Measurements from ENCODE around the gene FTSJ1.
"Not testable (repeated sequence)": the region's sequence is repeated elsewhere in the genome, so short reads cannot be mapped to it uniquely, and the experiment has no call there.

The FTSJ1 gene, protein sequence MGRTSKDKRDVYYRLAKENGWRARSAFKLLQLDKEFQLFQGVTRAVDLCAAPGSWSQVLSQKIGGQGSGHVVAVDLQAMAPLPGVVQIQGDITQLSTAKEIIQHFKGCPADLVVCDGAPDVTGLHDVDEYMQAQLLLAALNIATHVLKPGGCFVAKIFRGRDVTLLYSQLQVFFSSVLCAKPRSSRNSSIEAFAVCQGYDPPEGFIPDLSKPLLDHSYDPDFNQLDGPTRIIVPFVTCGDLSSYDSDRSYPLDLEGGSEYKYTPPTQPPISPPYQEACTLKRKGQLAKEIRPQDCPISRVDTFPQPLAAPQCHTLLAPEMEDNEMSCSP

DNA sequence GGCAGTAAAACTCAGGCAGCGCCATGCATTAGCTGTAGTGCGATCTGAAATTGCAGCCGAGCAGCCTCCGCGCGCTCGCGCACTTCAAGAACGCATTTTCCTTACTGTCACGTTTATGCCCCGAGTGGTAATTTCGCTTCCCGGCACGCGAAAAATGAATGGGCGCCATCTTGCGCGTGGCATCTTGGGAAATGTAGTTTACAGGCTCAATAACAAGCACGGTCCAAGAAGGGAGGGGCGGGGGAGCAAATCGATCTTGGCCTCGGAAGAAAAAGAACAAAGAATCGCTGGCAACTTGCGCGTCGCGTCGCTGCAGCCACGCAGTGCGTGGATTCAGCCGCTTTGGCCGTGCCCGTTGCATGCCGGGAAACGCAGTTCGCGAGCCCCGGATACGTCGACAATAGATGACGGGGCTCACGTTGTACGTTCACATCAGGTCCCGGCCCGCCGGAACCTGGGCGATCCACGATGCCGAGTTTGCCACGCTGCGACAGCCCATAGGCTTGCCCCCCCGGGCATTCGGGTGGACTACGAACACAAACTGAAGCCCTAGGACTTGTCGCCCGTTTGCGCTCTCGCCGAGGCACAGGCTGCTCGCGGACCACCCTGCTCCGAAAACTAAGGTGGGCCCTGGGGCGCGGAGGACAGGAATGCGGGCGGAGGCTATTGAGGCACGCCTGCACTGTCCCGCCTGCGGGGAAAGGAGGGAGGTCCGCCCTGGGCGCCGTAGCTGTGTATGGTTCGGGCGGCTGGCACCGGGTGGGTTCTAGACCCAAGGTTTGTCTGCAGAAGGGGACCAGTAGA is at the start of gene FTSJ1:
TSS of gene FTSJ1 (plus strand) at position 426 of the 804 bp plus-strand sequence. CDS start 1,849 bp downstream, outside the sequence.
- DNase-seq: peak; percentile 95

DNA sequence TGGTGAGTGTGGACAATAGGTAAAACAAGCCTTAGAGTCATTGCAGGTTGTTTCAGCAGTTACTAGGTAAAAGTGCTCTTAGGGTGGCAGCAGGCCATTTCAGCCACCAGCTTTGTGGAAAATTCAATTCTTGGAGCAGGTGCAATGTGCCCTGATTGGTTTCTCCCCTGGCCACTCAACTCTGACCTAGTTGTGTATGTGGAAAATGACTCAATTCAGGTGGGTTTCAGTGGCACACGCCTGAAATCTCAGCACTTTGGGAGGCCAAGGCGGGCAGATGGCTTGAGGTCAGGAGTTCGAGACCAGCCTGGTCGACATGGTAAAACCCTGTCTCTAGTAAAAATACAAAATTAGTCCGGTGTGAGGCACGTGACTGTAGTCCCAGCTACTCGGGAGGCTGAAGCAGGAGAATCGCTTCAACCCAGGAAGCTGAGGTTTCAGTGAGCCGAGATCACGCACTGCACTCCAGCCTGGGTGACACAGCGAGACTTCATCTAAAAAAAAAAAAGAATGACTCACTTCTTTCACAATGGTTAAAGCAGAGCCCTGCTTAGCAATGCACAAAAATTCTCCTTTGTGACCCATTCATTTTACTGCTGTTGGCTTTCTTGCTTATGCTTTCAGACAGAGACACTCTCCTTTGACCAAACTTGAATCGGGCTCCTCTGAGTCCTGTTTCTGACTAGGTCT is 48.8 kb upstream of the FTSJ1 start:
- DNase-seq: not testable (repeated sequence)

DNA sequence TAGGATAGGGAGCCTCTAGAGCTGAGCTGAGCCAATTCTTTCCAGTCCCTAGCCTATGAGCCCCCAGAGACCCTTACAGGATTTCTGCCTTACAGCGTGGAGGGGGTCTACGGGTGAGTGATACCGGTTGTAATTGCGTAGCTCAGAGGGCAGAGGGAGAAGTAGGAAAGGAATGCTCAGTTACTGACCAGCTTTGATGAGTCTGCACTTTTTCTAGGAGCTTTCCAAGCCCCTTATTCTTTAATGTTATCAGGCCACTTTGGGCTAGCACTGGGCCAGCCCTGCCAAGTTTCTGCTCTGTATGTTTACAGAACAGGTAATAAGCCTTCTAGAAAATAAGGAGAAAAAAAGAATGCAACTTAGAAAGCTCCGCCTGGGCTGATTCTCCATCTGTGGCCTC is 46.4 kb upstream of the FTSJ1 start:
- not testable (repeated sequence) for DNase-seq

DNA sequence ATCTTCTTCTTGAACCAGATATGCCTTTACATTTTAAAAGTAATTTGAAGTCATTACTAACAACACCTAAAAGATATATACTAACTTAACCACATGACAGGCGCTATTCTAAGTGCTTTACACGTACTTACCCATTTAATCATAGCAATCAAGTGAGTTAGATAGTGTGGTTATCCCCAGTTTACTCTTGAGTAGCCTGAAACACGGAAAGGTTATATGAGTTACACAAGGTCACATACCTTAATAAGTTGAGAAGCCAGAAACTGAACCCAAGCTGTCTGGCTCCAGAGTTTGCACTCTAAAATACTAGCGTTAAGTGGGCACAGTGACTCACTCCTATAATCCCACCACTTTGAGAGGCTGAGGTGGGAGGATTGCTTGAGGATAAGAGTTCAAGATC is 45.8 kb upstream of the FTSJ1 start:
- DNase-seq: not testable (repeated sequence)

DNA sequence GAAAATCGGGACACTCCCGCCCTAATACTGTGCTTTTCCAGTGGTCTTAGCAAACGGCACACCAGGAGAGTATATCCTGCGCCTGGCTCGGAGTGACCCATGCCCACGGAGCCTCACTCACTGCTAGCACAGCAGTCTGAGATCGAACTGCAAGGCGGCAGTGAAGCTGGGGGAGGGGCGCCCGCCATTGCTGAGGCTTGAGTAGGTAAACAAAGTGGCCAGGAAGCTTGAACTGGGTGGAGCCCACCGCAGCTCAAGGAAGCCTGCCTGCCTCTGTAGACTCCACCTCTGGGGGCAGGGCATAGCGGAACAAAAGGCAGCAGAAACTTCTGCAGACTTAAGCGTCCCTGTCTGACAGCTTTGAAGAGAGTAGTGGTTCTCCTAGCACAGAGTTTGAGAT is 42.3 kb upstream of the FTSJ1 start:
- DNase-seq: peak; percentile 7

DNA sequence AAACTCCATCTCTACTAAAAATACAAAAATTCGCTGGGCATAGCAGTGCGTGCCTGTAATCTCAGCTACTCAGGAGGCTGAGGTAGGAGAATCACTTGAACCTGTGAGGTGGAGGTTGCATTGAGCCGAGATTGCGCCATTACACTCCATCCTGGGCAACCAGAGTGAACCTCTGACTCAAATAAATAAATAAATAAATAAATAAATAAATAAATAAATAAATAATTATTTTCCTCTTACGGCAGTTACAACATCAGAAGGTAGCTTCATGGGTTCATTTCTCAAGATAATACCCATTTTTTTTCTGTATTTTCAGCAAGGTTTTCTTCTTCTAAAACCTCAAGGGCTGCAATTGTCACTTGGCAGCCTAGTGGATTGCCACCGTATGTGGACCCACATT is 28.8 kb upstream of the FTSJ1 start:
- not testable (repeated sequence) for DNase-seq

DNA sequence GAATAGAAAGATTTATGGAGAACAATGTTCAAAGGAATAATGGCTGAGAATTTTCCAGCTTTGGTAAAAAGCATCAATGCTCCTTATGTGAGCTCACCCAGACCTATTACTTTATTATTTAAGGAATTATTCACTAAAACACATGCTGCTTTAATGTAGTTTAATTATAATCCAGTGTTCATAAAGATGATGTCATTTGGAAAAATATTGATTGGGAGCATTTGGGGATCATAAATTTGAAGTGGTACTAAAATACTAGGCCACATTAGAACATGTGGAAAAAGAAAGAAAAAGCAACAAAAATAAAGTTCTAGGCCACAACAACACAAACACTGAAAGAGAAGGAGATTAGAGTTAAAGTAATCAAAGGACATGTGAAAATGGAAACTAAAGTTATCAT is 25.9 kb upstream of the FTSJ1 start:
- DNase-seq: no peak

DNA sequence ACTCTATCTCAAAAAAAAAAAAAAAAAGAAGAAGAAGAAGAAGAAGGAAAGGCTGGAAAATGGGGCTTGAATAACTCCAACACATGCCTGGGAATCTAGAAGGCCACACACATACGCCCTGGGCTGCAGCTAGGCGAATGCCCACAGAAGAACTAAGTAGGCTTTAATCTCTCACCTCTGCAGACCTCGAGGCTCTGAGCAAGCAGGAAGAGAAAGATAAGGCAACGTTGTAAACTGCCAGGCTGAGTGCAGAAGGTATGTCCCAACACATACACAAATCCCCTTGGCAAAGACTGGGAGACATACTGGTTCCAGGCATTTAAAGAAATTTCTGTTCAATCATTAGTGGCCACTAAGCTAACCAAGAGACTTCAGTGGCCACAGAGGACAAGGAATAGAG is 24.3 kb upstream of the FTSJ1 start:
- DNase-seq: no peak

DNA sequence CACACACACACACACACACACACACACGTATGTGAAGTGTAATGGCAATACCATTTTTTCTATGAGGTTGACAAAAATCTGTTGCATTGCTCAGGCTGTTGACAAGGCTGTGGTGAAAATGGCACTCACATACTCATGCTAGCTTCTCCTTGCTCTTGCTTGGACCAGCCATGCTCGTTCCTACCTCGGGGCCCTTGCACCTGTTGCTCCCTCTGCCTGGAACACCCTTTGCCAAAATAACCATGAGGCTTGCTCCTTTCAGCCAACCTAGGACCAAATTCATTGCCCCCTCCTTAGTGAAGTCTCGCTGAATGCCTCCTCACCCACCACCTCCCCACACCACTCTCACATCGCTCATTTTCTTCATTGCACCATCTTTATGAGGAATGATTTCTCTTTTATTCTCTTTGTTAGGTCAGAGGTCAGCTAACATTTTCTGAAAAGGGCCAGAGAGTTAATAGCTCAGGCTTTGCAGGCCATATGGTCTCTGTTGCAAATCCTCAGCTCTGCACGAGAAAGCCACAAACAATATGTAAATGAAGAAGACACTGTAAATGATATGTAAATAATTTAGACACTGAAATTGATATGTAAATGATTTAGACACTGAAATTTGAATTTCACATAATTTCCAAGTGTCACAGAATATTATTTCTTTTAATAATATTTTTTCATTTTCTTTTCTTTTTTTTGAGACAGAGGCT is 19.2 kb upstream of the FTSJ1 start:
- DNase-seq: no peak

DNA sequence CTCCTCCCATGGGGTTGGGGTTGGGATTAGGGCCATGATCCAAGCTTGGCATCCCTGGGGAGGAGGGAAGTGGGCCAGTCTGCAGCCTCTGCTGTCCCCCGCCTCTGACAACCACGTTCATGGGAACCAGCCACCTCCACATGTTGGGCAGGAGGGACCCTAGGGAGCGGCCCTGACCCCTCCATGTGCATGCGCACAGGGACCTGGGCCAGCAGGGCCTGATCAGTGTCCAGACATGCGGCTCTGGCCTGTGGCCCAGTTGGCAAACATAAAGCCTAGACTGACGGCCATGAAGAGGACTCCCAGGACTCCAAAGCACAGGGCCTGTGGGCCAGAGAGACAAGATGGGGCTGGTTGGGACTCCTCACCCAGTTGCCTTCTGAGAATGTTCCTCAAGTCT is 17.3 kb upstream of the FTSJ1 start:
- no peak for DNase-seq

DNA sequence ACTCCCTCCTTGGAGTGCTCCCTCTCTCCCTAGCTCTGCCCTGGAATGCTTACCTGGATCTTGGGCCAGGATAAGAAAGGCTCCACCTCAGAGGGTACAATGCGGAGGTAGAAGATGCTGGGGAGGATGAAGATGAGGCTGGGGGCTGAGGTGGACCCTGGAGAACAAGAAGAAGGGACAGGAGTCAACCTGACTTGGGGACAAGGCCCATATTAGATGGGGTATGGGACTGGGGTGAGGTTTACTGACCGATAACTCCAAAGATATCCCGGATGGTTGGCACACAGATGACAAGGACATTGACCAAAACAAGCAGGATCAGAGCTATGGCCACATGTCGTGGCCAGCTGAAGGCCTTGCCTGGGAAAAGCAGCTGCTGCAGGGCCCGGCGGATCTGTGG is 16.5 kb upstream of the FTSJ1 start:
- DNase-seq: no peak

DNA sequence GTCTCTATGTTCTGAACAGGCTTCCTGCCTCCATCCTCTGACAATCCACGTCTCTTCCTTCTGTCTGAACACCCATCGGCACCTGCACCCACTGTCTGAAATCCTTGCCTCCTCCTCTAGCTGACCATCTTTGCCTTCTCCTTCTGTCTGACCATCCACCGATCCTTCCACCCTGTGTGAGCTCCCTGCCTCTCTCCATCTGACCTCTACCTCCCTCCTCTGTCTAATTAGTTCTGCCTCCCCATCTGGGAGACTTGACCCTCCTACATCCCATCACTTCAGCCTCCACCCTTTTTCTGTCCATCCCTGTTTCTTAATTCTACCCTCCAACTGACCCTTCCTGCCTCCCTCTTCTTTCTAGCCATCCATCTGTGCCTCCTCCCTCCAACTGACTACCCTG is 16.0 kb upstream of the FTSJ1 start:
- no peak for DNase-seq

DNA sequence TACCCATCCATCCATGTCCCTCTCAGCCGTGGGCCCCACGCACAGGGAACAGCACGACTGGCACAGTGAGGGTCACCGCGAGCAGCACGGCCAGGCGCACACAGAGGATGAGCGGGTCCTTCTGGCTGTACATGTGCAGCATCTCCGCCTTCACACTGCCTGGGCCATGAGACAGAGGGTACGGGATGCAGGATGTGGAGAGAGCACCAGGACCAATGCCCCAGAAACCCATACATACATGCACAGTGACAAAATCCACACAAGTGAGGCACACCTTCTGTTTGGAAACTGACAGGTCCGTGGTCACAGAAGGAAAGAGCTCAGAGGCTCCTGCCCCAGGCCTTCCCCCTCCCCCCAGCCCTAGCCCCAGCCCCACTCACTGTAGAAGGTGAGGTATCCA is 15.4 kb upstream of the FTSJ1 start:
- DNase-seq: no peak

DNA sequence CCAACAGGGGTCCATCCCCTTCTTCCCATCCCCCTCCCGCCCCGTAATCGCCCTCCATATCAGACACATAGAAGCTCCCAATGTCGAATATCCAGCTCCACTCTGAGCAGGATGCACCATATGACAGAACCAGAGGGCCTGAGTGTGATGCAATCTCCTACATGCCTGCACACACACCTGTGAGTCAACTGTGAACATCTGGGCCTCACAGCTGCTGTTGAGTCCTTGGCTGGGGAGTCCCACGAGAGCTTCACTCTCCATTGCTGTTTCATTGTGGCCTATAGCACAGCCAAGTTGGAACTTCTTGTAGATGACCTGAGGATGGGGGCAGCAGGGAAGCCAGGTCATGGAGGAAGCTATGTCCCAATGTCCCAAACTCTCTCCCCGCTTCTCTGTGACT is 14.2 kb upstream of the FTSJ1 start:
- no peak for DNase-seq

DNA sequence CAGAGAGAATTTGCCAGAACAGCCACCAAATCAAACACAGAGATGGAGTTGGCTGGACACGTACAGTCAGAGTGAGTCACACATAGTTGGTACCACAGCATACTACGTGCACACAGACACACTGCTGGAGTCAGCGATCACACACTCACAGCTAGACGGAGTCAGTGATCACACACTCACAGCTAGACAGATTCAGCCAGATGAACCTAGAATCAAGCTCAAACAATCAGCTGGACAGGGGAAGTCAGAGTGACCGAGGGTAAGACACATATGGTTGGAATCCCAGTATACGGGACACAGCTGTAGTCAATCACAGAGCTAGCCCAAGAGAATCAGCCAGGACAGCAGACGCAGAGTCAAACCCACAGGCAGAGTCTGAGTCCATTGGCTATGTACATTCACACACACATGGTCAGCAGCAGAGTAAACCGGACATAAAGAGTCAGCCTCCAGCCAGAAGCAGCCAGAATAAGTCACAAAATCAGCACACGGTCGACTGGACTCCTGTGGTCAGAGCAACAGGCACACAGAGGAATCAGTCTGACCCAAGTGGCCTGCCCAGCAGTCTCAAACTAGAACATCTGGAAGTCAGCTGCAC is 10.6 kb upstream of the FTSJ1 start:
- DNase-seq: no peak

DNA sequence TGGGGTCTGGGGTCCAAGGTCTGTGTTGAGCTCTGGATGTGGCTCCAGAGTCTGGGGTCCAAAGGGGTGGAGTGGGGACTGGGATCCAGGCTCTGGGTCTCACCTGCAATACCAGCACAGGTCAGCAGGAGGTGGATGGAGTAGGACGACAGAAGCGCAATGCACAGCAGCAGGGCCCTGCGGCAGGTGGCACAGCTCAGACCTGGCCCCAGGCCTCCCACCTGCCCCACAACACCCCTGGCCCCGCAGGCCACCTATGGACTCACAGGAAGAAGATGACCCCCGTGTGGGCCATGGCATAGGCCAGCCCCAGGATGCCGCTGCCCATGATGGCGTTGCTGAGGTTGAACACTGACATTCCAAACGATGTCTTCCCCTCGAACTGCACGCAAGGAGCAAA is 9.3 kb upstream of the FTSJ1 start:
- DNase-seq: no peak

DNA sequence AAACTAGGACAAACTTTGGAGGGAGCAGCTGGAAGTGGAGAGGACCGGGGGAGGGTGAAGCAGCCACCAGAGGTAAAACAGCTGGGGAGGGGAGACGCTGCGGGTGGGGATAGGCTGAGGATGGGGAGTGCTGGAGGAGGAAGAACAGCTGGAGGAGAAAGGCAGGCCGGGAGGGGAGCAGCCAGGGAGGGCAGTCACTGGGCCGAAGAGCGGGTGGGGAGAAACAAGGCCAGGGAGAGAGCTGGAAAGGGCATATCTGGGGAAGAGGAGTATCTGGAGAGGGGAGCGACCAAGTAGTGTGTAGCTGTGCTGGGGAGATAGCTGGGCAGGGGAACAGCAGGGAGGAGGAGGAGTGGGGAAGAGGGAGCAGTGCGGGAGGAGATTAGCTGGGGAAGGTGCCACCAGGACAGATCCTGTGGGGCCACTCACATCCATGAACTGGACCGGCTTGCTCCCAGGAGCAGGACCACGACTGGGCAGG is 8.7 kb upstream of the FTSJ1 start:
- no peak for DNase-seq

DNA sequence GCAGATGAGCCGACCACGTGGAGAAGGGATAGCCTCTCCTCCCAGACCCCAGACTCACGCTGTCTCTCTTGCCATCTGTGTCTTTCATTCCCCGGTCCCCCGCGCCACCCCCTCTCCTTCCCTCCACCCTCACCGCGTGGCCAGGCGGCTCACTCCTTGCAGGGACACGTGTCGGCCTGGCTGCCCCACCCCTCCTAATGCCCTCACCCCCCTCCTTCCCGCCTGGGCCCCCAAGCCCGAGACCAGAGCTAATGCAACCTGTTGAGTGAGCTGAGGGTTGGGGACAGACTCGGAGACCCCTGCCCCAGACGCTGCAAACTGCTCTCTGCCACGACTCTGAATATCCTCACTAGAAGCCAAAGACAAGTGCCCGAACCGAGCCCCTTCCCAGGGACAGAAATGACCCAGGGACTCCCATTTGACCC is 7.7 kb upstream of the FTSJ1 start:
- peak; percentile 27 for DNase-seq

DNA sequence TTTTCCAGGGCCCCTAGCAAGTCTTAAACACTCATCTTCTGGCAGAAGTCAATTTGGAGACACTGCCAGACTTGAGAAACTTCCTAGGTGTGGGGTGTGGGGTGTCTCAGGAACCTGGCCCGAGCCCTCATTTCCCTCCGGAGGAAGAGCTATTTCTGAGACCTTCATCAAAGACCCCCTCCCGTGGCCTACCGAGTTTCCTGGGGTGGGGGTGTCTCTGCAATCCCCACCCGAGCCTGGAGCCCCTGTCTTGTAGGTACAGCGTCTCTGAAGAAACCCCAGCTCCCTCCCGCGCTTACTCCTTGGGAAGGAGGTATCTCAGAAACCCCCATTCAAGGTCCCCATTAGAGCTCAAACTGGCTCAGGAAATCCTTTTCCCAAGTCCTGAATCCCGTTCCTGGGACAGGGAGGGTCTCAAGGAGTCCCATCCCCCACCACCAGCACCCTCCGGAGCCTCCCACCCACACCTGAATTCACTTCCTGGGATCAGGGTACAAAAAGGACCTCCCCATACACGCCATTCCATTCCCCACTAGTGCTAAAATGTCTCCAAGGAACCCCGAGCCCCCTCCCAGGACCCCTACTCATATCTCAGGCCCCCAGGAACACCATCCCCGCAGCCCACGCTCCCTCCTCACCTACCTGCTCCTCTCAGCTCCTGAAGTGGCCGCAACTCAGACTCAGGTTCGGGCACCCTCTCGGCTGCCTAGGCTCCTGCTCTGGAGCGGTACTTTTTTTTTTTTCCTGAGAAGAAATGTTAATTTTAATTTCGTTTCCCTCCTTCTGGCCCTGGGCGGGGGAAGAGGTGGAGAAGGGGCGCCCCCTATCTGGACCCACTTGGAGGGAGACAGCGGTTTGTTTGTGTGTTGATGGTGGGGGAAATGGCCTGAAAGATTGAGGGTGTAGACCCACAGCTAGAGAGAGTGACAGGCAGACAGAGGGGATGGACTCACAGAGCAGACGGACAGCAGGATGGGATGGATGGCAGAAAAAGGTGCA is 7.0 kb upstream of the FTSJ1 start:
- peak; percentile 61 for DNase-seq

DNA sequence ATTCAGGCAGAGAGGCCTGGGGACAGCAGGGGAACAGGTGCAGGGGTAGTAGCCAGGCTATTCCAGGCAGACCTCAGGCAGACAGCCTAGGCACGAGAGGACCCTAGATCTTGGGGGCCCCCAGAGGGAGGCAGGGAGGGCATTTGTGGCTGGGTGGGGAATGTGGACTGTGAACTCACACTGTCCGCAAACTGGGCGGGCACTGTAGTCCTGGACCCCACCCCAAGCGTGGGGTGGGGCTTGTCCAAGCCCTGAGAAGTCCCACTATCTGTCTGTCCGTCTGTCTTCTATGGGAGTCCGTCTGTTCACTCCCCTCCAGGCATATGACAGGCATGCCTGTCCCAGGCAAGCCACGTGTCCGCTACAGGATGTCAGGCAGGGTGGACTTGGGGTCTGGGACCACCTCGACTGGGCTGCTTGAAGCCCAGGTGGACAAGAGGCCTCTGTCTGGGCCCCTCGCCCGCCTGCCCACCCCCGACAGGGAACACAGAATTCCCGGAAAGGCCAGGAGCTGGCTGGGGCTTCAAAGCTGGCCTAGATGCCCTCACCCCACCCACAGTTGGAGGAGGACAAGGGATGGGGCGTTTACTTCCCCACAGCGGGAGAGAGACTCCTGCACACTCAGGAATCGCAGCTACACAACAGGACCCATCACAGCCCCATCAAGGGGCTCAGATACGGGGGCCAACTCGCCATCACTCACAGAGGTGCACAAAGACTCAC is 5.7 kb upstream of the FTSJ1 start, which contains the start of gene SLC38A5:
TSS of gene SLC38A5 (minus strand) at position 151 of the 723 bp plus-strand sequence. CDS start 2,336 bp downstream, outside the sequence.
- DNase-seq: no peak

DNA sequence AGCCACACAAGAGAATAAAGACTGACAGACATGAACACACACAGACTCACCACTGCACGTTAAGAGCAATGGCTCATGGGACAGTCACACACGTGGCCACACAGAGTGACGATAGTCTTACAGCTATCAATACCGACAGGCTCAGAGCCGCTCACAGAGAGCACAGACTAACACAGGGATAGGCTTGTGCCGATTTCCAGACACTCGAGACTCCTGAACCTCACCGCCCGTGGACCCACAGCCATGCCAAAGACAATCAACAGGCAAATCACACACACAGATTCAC is 5.2 kb upstream of the FTSJ1 start:
- no peak for DNase-seq

All from CD4-positive, alpha-beta T cell treated with Interleukin-21 for 1 hour (primary cell).